ENCODE measurements around the gene CENPK. TPM values are rescaled to one million over a fixed set of nuclear protein-coding genes. Genes with fewer than 3 reads are reported as not detected.
"Not testable (repeated sequence)": the region's sequence is repeated elsewhere in the genome, so short reads cannot be mapped to it uniquely, and the experiment has no call there.

Gene CENPK, protein sequence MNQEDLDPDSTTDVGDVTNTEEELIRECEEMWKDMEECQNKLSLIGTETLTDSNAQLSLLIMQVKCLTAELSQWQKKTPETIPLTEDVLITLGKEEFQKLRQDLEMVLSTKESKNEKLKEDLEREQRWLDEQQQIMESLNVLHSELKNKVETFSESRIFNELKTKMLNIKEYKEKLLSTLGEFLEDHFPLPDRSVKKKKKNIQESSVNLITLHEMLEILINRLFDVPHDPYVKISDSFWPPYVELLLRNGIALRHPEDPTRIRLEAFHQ
- total RNA-seq = 10 to 100 TPM; 78.6 to 85.7 TPM

DNA sequence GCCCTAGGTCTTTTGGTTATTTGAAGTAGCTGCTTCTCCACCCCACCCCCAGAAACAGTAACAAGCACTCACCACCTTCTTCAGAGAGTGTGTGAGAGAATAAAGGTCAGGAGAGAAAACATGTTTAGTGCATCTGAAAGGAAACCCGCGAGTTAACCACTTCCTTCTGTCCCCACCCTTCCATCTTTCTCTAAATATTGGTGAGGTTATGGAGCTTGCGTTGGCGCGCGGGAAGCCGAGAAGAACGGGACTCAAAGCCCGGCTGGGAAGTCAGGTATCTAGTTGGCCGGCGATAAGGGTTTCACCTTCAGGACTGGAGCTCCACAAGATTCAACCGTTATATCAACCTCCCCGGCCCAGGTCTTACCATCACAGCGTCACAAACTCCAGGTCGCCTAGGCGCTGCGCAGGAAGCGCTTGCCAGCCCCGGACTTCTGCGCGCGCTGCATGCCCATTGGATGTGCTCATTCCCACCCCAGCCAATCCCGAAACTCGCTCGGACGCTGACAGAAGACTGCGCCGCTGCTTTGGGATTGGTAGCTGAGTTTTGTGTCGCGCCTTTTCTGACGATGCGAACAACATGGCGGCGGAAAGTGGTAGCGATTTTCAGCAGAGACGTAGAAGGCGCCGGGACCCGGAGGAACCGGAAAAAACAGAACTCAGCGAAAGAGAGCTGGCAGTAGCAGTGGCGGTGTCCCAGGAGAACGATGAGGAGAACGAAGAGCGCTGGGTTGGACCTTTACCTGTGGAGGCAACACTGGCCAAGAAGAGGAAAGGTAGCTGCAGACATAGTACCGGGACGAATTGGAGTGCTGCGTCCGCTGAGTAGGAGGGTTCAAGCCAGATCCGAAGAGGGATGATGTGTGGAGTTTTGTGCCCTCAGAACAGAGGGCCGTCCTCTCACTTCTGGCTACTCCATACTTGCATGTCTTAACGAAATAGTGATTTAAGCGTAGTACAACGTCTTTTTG, at the start of gene CENPK, which contains the start of gene PPWD1:
TSS of gene CENPK (minus strand) at position 438 of the 971 bp plus-strand sequence. CDS start 8,261 bp downstream, outside the sequence.
TSS of gene PPWD1 (plus strand) at position 566 of the 971 bp plus-strand sequence. CDS start at position 581, 15 bp downstream.
- CTCF ChIA-PET = no interaction called here
- POLR2A ChIA-PET = interaction anchor here (0.8 to 1.7 kb wide), 3 partner anchors 61 to 159 kb away, joined by 3 to 8 read pairs (median 4); partner anchors contain the start of genes NLN and SGTB

DNA sequence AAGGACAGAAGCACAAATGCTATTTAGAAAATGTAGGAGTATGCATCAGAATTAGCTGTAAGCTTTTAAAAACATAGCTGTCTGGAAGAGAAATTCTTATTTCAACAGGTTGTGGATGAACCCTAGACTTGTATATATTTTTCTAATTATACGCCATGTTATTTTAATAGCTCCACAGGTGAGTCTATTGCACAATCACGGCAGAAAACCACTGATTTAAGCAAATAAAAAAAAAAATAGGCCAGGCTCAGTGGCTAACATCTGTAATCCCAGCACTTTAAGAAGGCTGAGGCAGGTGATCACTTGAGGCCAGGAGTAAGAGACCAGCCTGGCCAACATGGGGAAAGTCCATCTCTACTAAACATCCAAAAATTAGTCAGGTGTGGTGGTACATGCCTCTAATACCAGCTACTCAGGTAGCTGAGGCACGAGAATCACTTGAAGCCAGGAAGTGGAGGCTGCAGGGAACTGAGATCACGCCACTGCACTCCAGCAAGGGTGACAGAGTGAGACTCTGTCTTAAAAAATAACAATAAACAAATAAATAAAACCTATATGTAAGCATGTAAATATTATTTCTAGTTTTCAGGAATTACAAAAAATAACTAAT, 49.4 kb upstream of the CENPK start:
- ChIA-PET POLR2A (no interaction called here), CTCF (no interaction called here)

DNA sequence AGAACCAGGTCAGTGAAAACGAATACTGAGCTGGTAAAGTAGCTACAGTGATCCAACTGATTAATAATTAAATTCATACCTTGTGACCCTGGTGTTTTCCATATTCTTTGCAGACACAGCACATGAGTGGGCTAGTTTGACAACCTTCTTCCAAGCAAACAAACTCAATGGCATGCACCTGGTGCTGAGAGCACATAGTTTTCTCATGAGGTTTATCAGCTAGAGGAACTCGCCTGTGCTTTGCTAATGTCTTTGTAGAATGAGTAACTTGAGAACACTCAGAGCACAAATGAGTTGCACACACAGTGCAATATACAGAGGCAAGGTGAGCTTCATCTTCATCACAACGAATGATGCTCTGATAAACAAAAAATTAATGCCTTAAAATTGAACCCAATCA, 48.6 kb upstream of the CENPK start:
- ChIA-PET CTCF (no interaction called here), POLR2A (interaction anchor here (0.5 kb wide), 1 partner anchor 548 kb away, joined by 4 read pairs; no protein-coding TSS in a partner anchor)

DNA sequence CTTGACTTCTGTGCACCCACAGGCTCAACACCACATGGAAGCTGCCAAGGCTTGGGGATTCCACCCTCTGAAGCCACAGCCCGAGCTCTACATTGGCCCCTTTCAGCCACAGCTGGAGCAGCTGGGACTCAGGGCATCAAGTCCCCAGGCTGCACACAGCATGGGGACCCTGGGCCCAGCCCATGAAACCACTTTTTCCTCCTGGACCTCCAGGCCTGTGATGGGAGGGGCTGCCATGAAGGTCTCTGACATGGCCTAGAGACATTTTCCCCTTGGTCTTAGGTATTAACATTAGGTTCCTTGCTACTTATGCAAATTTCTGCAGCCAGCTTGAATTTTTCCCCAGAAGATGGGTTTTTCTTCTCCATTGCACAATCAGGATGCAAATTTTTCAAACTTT, 38.8 kb upstream of the CENPK start:
- CTCF ChIA-PET, POLR2A ChIA-PET: not testable (repeated sequence)

DNA sequence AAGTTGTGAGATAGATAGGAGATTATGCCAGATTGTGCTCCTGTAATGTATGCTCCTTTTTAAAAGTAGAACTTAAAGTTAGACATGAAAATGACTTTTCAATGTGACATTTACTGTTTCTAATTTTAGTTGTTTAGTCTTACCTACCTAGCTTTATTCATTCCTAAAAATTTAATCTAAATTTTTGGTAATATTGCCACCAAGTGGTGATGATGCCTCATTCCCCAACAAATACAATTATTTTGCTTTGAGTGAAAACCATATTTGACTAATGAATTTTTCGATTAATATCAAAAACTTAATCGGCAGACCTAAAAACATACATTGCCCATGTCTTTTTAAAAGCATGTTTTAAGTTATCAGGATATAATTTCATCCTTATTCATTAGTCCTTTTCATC, 25.7 kb upstream of the CENPK start:
- ChIA-PET CTCF (no interaction called here), POLR2A (no interaction called here)

DNA sequence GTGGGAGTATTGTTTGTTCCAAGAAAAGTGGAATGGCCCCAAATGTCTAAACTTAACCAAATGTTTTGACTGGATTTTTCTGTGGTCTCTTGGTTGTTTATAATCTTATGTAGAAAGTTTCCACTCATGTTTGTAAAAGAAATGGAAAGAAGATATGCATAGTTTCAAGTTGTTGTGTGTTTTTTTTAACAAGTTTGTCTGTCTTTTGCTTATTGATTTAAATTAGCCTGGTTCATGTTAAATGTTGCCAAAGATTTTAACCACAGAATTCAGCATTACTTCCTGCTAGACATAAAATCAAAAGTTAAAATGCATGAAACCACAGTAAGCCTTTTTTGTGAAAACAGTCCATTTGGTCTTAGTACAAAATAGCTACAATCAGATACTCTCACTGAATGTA, 14.2 kb upstream of the CENPK start:
- ChIA-PET CTCF (no interaction called here), POLR2A (no interaction called here)

DNA sequence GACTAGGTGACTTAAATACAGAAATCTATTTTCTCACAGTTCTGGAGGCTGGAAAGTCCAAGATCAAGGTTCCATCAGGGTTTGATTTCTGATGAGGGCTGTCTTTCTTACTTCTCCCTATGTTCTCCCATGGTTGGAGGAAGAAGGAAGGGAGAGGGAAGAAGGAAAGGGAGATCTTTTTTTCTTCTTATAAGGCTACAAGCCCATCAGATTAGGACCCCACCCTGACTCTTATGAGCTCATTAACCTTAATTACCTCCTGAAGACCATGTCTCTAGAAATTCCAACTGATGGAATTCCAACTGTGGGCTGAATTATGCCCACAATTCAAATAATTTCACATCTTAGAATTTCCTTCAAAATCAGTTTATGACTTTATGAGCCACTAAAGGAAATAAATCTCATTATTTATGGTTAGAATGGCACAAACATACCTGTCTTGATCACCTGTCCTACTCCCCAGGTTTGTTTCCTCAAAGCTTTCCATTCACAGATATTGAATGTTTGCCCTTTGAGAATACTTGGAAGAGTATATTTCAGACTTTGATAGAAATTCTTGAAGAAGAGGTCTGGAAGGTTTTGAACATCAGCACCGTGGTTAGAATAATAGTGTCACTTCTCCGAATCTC, 7.7 kb upstream of the CENPK start:
- ChIA-PET POLR2A (no interaction called here), CTCF (no interaction called here)

DNA sequence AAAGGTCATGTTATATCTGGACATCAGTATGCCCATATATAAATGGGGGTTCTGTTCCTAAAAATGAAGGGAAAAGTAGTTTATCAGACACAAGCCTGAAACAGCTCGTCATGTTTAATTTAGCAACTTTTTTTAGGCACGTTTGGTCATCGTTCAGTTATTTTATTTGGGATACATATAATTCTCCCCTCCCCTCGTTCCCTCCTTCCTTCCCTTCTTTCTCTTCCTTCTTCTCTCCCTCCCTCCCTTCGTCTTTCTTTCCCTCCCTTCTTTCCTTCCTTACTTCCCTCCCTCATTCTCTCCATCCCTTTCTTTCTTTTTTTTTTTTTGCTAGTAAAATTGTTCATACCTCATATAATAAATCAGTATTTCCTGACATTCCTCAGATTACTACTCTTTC, 3.5 kb upstream of the CENPK start:
- ChIA-PET CTCF (no interaction called here), POLR2A (no interaction called here)

DNA sequence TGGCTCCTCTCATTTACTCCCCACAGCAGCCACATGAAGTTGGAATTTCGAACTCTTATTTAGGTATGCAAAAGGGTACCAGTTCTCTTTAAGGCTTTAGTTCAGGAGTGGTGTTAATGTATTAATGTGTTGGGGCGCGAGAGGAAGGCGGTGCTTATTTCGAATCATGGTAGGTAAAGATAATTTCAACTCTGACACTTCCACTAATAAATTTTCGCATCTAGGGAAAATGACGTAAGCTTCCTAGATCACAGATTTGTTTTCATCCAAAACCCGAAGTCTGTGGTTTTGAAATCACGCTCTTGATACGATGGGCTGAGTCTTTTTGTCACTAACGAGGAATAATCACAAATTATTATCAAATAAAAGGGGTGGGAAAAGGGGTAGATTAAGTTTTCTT, 809 bp upstream of the CENPK start:
- CTCF ChIA-PET = interaction anchor here (0.5 kb wide), 1 partner anchor 16 kb away, joined by 4 read pairs; no protein-coding TSS in a partner anchor
- POLR2A ChIA-PET = interaction anchor here (0.6 to 1.4 kb wide), 2 partner anchors 10 to 60 kb away, joined by 3 to 8 read pairs; no protein-coding TSS in a partner anchor

DNA sequence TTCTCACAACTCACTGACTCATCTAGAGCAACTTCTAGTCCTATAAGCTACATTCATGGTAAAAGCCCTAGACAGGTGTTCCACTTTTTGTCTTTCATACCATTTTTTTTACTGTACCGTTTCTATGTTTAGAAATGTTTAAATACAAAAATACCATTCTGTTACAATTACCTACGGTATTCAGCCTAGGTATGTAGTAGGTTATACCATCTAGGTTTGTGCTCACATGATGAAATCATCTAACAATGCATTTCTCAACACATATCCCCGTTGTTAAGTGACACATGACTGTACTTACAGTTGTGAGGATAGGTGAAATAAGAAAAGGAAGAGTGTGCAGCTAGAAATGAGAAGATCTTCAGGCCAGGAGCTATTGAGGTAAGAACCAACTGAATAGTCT, 6.2 kb downstream of the CENPK start:
- POLR2A ChIA-PET = no interaction called here
- CTCF ChIA-PET = no interaction called here

DNA sequence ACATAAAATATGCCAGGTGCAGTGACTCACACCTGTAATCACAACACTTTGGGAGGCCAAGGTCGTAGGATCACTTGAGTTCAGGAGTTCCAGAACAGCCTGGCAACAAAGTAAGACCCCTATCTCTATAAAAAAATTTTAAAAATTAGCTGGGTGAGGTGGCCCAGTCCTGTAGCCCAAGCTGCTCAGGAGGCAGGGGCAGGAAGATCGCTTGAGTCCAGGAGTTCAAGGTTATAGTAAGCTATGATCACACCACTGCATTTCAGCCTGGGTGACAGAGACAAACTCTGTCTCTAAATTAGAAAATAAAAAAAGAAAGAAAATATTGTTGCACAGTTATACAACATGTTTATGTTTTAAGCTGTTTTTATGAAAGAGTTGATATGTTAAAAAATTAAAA, 6.8 kb downstream of the CENPK start:
- ChIA-PET POLR2A (no interaction called here), CTCF (no interaction called here)

DNA sequence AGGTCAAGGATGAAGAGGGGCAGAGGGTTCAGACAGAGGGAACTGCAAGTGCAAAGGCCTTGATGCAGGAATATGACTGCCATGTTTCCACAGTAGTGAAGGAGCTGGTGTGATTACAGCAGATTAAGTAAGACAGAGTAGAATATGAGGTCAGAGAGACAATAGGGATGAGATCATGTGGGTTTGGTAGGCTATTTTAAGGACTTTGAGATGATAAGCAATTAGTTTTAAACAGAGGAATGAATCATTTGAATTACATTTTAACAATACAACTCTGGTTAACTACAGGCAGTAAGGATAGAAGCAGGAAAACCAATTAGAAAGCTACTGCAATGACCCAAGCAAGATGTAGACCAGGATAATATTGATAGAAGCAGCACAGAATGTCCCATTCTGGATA, 7.7 kb downstream of the CENPK start:
- ChIA-PET POLR2A (no interaction called here), CTCF (no interaction called here)

DNA sequence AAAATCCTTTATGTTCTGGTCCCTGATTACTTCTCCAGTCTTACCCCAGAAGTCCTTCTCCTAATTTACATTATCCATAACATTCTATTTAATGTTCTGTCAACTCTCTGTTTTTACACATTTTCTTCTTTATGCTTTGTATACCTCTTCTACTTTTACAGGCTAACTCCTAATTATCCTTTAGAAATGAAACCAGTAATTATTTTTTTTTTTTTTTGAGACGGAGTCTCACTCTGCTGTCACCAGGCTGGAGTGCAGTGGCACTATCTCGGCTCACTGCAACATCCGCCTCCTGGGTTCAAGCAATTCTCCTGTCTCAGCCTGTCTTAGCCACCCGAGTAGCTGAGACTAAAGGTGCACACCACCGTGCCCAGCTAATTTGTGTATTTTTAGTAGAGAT, 9.0 kb downstream of the CENPK start:
- ChIA-PET POLR2A (interaction anchor here (0.7 kb wide), 1 partner anchor 30 kb away, joined by 3 read pairs; no protein-coding TSS in a partner anchor), CTCF (no interaction called here)

DNA sequence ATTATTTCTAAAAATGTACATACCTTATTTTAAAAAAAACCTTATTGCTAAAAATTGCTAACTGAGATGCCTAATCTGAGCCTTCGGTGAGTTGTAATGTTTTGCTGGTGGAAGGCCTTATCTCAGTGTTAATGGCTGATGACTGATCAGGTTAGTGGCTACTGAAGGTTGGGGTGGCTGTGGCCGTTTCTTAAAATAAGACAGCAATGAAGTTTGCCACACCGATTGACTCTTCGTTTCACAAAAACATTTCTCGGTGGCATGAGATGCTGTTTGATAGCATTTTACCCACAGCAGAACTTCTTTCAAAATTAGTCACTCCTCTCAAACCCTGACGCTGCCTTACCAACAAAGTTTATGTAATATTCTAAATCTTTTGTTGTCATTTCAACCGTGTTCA, 14.7 kb downstream of the CENPK start:
- ChIA-PET POLR2A (no interaction called here), CTCF (interaction anchor here (1.3 kb wide), 1 partner anchor 9 kb away, joined by 3 read pairs; no protein-coding TSS in a partner anchor)

DNA sequence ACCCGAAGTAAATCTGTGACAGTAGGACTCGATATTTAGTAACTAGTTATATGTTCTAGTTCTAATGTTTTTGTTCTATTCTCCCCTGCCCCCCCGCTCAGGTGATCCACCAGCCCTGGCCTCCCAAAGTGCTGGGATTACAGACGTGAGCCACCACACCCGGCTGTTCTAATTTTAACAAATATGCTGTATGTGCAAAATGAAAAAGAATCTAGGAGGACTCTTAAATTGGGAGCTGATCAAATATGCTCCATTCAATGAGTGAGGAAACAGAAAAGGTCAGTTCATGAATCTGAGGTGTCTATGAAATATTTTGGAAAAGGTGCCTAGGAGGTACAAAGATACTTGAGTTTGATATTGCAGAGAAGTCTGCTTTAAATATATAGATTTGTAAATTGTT, 16.8 kb downstream of the CENPK start:
- ChIA-PET POLR2A (no interaction called here), CTCF (no interaction called here)

DNA sequence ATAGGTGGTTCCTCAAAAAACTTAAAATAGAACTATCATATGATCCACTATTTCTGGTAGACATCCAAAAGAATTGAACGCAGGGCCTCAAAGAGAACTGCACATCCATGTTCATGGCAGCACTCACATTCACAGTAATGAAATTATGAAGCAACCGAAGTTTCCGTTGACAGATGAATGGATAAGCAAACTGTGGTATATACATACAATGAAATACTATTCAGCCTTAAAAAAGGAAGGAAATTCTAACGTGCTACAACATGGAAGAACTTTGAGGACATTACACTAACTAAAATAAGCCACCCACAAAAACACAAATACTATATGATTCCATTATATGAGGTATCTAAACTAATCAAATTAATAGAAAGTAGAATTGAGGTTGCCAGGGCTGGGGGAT, 18.5 kb downstream of the CENPK start:
- POLR2A ChIA-PET = no interaction called here

DNA sequence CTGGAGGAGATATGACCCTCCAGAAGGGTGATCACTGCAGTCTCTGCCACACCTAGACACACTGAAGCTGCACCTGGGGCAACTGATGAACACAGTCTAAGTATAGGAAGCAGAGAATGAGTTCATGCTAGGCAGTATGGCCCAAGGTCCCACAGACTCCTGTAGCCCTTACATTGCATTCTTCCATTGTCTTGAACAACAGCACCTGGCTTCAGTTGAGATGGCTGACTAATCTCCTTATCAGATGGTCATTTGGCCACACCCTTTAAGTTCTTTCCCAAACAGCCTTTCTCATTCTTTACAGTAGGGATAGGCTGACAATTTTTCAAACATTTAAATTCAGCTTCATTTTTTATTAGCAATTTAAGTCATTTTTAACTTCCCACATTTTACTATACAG, 23.1 kb downstream of the CENPK start:
- ChIA-PET CTCF (interaction anchor here (1.0 kb wide), 1 partner anchor 9 kb away, joined by 3 read pairs; no protein-coding TSS in a partner anchor), POLR2A (no interaction called here)

More for the DNA sequence above, 18.5 kb downstream of the CENPK start:
- CTCF ChIA-PET = no interaction called here

DNA sequence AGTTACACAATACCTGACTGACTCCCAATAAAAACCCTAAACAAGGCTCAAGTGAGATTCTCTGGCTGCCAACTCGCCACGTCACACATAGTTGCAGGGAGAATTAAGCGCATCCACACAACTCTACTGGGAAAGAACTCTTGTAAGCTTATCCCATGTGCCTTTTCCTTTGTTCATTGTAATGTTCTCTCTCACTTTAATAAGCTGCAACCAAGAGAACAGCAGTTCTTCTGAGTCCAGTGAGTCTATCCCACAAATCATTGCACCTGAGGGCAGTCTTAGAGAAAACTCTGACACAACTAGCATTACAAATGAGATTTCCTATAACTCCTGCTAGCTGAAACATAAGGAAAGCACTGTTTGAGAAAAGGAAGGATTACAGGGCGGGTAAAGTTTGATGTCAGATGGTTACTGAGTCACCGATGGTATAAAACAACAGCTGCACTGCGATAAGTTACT, 27.4 kb downstream of the CENPK start:
- POLR2A ChIA-PET = interaction anchor here (0.7 kb wide), 1 partner anchor 19 kb away, joined by 3 read pairs; no protein-coding TSS in a partner anchor
- CTCF ChIA-PET = no interaction called here

DNA sequence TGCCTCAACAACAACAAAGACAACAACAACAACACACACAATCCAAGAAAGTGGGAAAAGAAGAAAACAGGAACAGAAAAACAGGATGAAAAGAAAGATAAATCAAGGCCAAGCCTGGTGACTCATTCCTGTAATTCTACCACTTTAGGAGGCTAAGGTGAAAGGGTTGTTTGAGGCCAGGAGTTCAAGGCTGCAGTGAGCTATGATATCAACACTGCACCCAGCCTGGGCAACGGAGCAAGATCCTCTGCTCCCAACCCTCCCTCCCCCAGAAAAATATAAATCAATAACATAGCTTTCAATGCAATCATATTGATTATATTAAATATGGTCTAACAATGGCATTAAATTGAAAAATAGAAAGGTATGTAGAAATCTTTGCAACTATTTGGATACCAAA, 32.1 kb downstream of the CENPK start:
- POLR2A ChIA-PET = no interaction called here
- CTCF ChIA-PET = no interaction called here

DNA sequence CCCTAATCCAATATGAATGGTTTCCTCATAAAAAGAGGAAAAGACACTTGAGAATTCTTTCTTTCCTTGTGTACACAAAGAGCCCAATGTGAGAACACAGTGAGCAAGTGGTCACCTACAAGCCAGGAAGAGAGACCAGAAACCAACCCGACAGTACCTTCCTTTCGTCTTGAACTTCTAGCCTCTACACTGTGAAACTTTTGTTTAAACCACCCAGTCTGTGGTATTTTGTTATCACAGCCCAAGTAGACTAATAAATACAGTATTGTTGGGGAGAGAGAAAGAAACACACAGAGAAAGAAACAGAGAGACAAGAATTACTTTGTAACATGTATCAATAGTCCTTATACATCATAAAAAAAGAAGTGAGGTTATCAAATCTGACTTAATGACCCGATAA, 37.2 kb downstream of the CENPK start:
- CTCF ChIA-PET = interaction anchor here (0.6 kb wide), 2 partner anchors 379 to 410 kb away, joined by 3 to 5 read pairs; no protein-coding TSS in a partner anchor

More for the DNA sequence above, 37.2 kb downstream of the CENPK start:
- POLR2A ChIA-PET = no interaction called here
